IMR-90 (cell line): ENCODE data around the gene ATP8B4.

Experiments used
- CEBPB ChIP-seq: IDR thresholded peaks from 2 replicates; pipeline ENCODE4 v1.6.1; 2012; ENCODE audit warnings: low read depth, low read length, improper control_type of control experiment
- CHD1 ChIP-seq: IDR thresholded peaks from 2 replicates; pipeline ENCODE4 v1.6.1; 2012; ENCODE audit warnings: low read depth, low read length, improper control_type of control experiment
- FOS ChIP-seq: fragments of 150-350 bp; IDR thresholded peaks from 2 replicates; pipeline ENCODE4 v1.6.1; 2016; ENCODE audit warnings: low read depth, low read length
- MAZ ChIP-seq: IDR thresholded peaks from 2 replicates; pipeline ENCODE4 v1.6.1; 2012; ENCODE audit warnings: low read depth, mild to moderate bottlenecking, low read length, improper control_type of control experiment, moderate library complexity, borderline replicate concordance
- MXI1 ChIP-seq: IDR thresholded peaks from 2 replicates; pipeline ENCODE4 v1.6.1; 2012; ENCODE audit warnings: low read depth, mild to moderate bottlenecking, low read length, moderate library complexity, borderline replicate concordance
- POLR2A ChIP-seq: IDR thresholded peaks from 2 replicates; pipeline ENCODE4 v1.6.1; 2012; ENCODE audit warnings: mild to moderate bottlenecking, low read depth, low read length
- TF ChIP-seq, protein P1 (sequence below): conservative IDR thresholded peaks from 2 replicates; pipeline ENCODE4 v1.5.1; 2012; ENCODE audit warnings: mild to moderate bottlenecking, low read depth, low read length, improper control_type of control experiment

DNA sequence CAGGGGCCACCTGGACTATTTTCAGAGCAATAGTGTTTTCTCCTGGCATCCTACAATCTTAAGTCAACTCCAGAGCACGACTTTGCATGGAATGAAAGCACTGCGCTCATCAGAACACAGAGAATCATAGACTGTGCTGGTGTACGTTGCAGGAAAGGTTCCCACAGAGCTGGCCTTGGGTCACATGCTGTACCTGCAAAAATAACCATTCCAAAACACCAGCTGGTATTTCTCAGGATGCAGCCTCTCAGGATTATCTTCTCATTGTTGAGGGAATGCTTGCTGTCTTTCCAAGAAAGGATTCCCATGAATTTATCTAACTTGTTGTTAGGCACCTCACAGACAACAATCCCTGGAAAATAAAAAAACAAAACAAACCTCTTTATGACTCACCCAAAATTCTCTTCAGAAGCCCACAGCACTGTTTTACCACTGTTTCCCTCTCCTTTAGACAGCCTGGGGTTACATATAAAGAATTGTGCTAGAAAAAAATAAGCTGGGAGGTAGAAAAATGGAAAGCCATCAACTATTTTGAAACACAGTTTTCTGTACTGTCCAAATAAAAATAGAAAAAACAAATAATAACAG, 131.7 kb downstream of the ATP8B4 start:
- TF ChIP-seq FOS, result no peak
- TF ChIP-seq CEBPB, result no peak
- TF ChIP-seq, protein P1, sequence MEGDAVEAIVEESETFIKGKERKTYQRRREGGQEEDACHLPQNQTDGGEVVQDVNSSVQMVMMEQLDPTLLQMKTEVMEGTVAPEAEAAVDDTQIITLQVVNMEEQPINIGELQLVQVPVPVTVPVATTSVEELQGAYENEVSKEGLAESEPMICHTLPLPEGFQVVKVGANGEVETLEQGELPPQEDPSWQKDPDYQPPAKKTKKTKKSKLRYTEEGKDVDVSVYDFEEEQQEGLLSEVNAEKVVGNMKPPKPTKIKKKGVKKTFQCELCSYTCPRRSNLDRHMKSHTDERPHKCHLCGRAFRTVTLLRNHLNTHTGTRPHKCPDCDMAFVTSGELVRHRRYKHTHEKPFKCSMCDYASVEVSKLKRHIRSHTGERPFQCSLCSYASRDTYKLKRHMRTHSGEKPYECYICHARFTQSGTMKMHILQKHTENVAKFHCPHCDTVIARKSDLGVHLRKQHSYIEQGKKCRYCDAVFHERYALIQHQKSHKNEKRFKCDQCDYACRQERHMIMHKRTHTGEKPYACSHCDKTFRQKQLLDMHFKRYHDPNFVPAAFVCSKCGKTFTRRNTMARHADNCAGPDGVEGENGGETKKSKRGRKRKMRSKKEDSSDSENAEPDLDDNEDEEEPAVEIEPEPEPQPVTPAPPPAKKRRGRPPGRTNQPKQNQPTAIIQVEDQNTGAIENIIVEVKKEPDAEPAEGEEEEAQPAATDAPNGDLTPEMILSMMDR, result no peak
- no peak for TF ChIP-seq CHD1
- no peak for TF ChIP-seq MAZ
- TF ChIP-seq POLR2A, result no peak
- no peak for TF ChIP-seq MXI1
